HUDEP-2 (cell line): ENCODE measurements around the gene NCF4.

Experiments
- DNase-seq, 76 experiments: peaks; one replicate each; lab custom pipeline; 2025; ENCODE audit not compliant: unreplicated experiment in 76 of 76; lab: John Stamatoyannopoulos, UW

NCF4 gene

GRCh38 chr22:36892292-36892691, 31.5 kb downstream of the NCF4 start:
- no peak for DNase-seq

DNA sequence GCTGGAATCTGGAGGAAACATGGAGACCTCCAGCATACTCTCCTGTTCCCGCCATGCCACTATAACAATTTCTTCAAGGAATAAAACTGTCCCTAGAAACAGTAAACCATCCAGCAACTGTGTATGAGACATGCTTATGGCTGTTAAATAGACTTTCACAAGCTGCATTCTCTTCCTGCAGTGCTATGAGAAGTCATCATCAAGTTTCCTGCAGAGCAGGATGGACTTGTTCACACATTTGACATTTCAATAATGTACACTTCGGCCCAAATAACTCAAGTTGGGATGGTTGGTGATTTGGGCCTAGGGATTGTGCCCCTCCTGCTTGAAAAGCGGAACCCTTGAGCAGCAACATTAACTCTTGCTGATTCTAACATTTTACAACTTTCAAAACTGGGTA, 32.5 kb downstream of the NCF4 start:
- DNase-seq = no peak

- no peak for DNase-seq
Observed at GRCh38 chr22:36894266-36894665, 33.5 kb downstream of the NCF4 start.

- no peak for DNase-seq
Observed at GRCh38 chr22:36897611-36898010, 36.8 kb downstream of the NCF4 start.

GRCh38 chr22:36898690-36899089, 37.9 kb downstream of the NCF4 start:
- DNase-seq = no peak

DNA sequence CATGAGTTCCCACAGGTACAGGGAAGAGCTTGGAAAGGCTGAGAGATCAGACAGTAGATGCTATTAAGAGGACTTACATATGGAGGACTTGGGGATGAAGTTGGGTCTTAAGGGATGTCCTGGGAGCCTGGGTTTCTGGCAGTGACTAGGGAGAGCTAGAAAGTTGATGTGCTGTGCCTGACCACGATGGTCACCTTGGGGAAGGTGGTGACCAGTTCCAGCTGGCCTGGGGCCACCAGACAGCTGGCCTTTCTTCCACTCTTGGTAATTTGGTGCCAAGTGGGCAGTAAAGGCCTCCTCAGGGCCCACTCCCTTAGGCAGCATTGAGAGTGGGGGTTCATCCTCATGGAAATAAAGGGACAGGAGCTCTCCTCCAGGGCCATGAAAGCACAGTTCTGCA, 38.7 kb downstream of the NCF4 start:
- DNase-seq = no peak

GRCh38 chr22:36900225-36900624, 39.4 kb downstream of the NCF4 start:
- peak in 54 of 76 experiments; percentile 11 to 74 (median 34) for DNase-seq

GRCh38 chr22:36900880-36901279, 40.1 kb downstream of the NCF4 start:
- peak in 2 of 76 experiments; percentile 38 to 53 for DNase-seq

- DNase-seq = peak in 72 of 76 experiments; percentile 22 to 91 (median 71)
Observed at GRCh38 chr22:36901411-36902142, 40.8 kb downstream of the NCF4 start.

- DNase-seq = no peak
Observed at GRCh38 chr22:36902143-36902926, 41.5 kb downstream of the NCF4 start.

GRCh38 chr22:36904260-36904880, 43.6 kb downstream of the NCF4 start:
- DNase-seq = peak in 20 of 76 experiments; percentile 11 to 43 (median 24)

- DNase-seq = no peak
Observed at GRCh38 chr22:36907253-36908195, 46.7 kb downstream of the NCF4 start.

DNA sequence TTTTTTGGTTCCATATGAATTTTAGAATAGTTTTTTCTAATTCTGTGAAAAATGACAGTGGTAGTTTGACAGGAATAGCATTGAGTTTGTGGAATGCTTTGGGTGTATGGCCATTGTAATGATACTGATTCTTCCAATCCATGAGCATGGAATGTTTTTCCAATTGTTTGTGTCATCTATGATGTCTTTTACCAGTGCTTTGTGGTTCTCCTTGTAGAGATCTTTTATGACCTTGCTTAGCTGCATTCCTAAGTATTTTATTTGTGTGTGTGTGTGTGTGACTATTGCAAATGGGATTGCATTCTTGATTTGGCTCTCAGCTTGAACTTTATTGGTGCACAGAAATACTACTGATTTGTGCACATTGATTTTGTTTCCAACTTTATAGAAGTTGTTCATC, 49.7 kb downstream of the NCF4 start:
- no peak for DNase-seq

DNA sequence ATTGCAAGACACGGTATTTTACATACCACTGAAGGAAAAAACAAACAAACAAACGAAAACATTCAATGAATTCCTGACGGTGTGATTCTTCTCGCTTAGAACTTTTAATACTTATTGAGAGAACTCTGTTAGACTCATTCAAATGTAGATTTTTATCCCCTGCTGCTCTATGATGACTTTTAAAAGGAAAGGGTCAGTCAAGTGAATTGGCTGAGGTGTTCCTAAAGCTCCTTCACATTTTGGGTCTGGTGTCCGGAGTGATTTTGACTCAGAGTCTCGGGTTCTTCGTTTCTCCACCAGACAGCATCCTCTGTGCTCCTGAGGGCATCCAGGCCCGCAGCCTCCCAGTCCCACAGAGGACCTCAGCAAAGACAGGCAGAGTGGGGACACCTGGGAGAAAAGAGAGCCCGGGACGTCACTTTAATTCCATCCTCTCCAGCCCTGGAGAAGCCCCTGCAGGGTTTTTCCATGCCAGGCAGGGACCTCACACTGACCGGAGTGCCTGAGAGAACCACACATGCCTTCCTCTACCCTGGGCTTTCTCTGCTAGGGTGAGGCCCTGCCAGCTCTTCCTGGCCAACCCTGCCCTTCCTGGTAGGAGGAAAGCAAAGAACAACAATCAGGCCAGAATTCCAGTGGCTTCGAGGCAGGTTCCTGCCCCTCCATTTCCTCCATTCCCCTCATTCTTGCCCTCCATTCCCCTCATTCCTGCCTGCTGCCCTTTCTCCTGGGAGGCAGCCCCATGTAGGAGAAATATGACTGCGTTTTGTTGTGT, 51.3 kb downstream of the NCF4 start:
- no peak for DNase-seq

DNA sequence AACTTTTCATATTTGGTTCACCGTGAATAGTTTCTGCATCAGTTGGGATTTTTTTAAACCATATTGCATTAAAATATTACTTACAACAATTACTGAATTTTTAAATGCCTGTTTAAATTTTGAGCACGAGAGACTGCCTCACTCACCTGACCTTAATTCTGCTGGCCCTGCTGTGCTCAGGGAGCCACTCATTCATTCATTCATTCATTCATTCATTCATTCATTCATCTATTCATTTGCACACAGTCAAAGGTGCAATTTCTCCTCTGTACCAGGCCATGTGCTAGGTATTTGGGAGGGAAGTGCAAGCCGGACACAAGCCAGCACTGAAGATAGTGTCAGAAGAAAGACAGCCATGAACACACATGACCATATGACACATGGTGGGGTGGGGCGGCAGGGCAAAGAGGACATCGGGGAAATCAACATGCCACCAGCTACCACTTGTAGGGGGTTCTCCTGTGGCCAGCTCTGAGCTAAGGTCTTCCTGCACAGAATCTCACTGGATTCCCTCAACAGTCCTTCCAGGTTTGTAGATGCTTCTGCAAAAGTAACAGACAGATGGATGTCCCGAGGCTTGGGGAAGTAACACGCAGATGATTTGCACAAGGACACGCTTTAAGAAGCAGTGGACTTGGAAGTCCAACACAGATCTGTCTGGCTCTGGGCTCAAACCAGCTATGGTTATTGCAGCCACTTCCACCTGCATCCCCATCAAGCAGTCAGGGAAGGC, 52.1 kb downstream of the NCF4 start:
- no peak for DNase-seq

- peak in 63 of 76 experiments; percentile 9 to 75 (median 45) for DNase-seq
Observed at GRCh38 chr22:36913427-36914389, 52.9 kb downstream of the NCF4 start, which contains the start of gene CSF2RB. CSF2RB (plus strand) TSS chr22:36913628; CDS start chr22:36922208, 8,580 bp downstream.

- peak in 3 of 76 experiments; percentile 6 to 48 (median 25) for DNase-seq
Observed at GRCh38 chr22:36914390-36914752, 53.6 kb downstream of the NCF4 start.

DNA sequence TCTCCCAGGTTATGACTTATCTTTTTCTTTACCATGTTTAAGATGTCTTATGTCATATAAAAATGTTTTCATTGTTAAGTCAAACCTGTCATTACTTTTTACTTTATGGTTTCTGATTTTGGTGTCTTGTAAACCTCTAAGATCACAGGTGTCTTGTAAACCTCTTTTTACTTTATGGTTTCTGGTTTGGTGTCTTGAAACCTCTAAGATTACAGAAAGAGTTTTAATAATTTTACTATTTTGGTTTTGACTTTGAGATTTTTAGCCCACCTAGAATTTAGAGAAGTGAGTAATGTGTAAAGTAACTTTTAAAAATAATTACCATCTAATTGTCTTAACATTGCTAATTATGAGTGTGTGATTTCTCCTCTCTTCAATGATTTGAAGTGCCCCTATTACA, 55.2 kb downstream of the NCF4 start:
- DNase-seq = no peak
